SU-DHL-6 (cell line): ENCODE data around the gene TRPV4.

Source experiments
- H2AFZ ChIP-seq: fragments of 200-600 bp; sonication (generic); 2 replicates; pipeline ENCODE4 v1.6.1; 2014; ENCODE audit warnings: low read depth, mild to moderate bottlenecking, moderate library complexity, mixed read lengths, antibody characterized with exemption, low read length; ENCODE audit not compliant: severe bottlenecking
- H3F3A ChIP-seq: fragments of 200-600 bp; shearing (Covaris generic); 2 replicates; pipeline ENCODE4 v1.6.0; 2016; ENCODE audit warnings: antibody characterized with exemption, mild to moderate bottlenecking; ENCODE audit not compliant: insufficient read depth
- H3K27ac ChIP-seq: fragments of 200-600 bp; sonication (generic); 2 replicates; pipeline ENCODE4 v1.5.1; 2016; ENCODE audit warnings: low read depth, mild to moderate bottlenecking, low read length, moderate library complexity, mixed read lengths
- H3K27me3 ChIP-seq: fragments of 200-600 bp; sonication (generic), shearing (Covaris generic); 2 replicates; pipeline ENCODE4 v1.6.0; 2014; ENCODE audit warnings: mild to moderate bottlenecking, low read length
- H3K36me3 ChIP-seq: fragments of 200-600 bp; sonication (generic); 2 replicates; pipeline ENCODE4 v1.6.1; 2014; ENCODE audit warnings: mild to moderate bottlenecking, low read length, mixed read lengths
- H3K4me2 ChIP-seq: fragments of 300-600, 200-600 bp; shearing (Covaris generic), sonication (generic); 2 replicates; pipeline ENCODE4 v1.6.0; 2014; ENCODE audit warnings: low read length, low read depth, mild to moderate bottlenecking; ENCODE audit not compliant: poor library complexity, severe bottlenecking
- H3K4me3 ChIP-seq: fragments of 200-600 bp; sonication (generic); 2 replicates; pipeline ENCODE4 v1.5.1; 2014; ENCODE audit warnings: antibody characterized with exemption, low read length, mild to moderate bottlenecking, mixed read lengths; ENCODE audit not compliant: insufficient read depth, poor library complexity, severe bottlenecking
- H3K79me2 ChIP-seq: fragments of 200-600 bp; sonication (generic); 2 replicates; pipeline ENCODE4 v1.6.1; 2014; ENCODE audit warnings: mild to moderate bottlenecking, low read length, moderate library complexity; ENCODE audit not compliant: insufficient read depth
- H3K9ac ChIP-seq: fragments of 200-600 bp; sonication (generic); 2 replicates; pipeline ENCODE4 v1.7.0; 2014; ENCODE audit warnings: mild to moderate bottlenecking, low read length
- H3K9me2 ChIP-seq: fragments of 200-600 bp; sonication (generic); replicated peaks from 2 replicates; pipeline ENCODE4 v1.6.1; 2014; ENCODE audit warnings: low read length; ENCODE audit not compliant: insufficient read depth
- H3K9me3 ChIP-seq: fragments of 200-600 bp; sonication (generic); 2 replicates; pipeline ENCODE4 v1.6.1; 2014; ENCODE audit warnings: low read length, mixed read lengths; ENCODE audit not compliant: insufficient read depth
- H4K20me1 ChIP-seq: fragments of 200-600 bp; sonication (generic); 2 replicates; pipeline ENCODE4 v1.6.1; 2014; ENCODE audit warnings: low read depth, mild to moderate bottlenecking, antibody characterized with exemption, low read length, moderate library complexity, mixed read lengths
- EZH2phosphoT487 ChIP-seq: fragments of 200-600 bp; sonication (generic), shearing (Covaris generic); conservative IDR thresholded peaks from 2 replicates; pipeline ENCODE4 v1.6.1; 2018; ENCODE audit warnings: mild to moderate bottlenecking, antibody characterized with exemption, low read length, moderate library complexity, mixed read lengths
- TF ChIP-seq, protein P1 (sequence below): fragments of 200-600 bp; sonication (generic); IDR thresholded peaks from one replicate; pipeline ENCODE4 v1.5.1; 2017; ENCODE audit warnings: antibody characterized with exemption, mild to moderate bottlenecking, low read length, moderate library complexity; ENCODE audit not compliant: insufficient read depth, poor library complexity, severe bottlenecking

The TRPV4 gene

DNA sequence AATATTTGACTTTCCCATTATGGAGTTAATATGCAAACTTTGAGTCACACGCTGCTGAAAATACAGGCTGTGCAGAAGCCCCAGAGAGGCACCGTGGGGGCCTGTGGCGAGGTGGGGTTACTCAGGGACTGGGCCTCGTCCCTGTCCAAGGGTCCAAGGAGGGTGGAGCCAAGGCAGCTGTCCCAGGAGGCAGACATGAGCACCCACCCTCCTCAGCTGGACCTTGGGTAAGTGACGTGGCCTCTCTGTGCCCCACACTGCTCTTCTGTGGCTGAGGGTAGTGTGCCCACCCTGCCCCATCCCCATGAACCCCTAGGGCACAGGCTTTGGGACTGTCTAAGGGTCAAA, 80.2 kb downstream of the TRPV4 start:
- no peak overlapping the region for H3K27ac ChIP-seq
- H3K9ac ChIP-seq: no peak overlapping the region
- H3K27me3 ChIP-seq: no peaks in the 10 kb centered on the region
- 0 out of 2 replicates have a peak, but pooled peaks cover 4% of the 10 kb centered on the region for H3K9me3 ChIP-seq
- H3K4me2 ChIP-seq: no peak overlapping the region
- H3F3A ChIP-seq: no peaks in the 10 kb centered on the region
- no peak overlapping the region for H3K4me3 ChIP-seq
- H4K20me1 ChIP-seq: no peaks in the 10 kb centered on the region
- no peaks in the 10 kb centered on the region for H3K9me2 ChIP-seq
- no peak overlapping the region for H2AFZ ChIP-seq
- no peaks in the 10 kb centered on the region for H3K79me2 ChIP-seq
- TF ChIP-seq, protein P1, sequence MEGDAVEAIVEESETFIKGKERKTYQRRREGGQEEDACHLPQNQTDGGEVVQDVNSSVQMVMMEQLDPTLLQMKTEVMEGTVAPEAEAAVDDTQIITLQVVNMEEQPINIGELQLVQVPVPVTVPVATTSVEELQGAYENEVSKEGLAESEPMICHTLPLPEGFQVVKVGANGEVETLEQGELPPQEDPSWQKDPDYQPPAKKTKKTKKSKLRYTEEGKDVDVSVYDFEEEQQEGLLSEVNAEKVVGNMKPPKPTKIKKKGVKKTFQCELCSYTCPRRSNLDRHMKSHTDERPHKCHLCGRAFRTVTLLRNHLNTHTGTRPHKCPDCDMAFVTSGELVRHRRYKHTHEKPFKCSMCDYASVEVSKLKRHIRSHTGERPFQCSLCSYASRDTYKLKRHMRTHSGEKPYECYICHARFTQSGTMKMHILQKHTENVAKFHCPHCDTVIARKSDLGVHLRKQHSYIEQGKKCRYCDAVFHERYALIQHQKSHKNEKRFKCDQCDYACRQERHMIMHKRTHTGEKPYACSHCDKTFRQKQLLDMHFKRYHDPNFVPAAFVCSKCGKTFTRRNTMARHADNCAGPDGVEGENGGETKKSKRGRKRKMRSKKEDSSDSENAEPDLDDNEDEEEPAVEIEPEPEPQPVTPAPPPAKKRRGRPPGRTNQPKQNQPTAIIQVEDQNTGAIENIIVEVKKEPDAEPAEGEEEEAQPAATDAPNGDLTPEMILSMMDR: no peak
- TF ChIP-seq EZH2phosphoT487: no peak
- H3K36me3 ChIP-seq: no peaks in the 10 kb centered on the region

DNA sequence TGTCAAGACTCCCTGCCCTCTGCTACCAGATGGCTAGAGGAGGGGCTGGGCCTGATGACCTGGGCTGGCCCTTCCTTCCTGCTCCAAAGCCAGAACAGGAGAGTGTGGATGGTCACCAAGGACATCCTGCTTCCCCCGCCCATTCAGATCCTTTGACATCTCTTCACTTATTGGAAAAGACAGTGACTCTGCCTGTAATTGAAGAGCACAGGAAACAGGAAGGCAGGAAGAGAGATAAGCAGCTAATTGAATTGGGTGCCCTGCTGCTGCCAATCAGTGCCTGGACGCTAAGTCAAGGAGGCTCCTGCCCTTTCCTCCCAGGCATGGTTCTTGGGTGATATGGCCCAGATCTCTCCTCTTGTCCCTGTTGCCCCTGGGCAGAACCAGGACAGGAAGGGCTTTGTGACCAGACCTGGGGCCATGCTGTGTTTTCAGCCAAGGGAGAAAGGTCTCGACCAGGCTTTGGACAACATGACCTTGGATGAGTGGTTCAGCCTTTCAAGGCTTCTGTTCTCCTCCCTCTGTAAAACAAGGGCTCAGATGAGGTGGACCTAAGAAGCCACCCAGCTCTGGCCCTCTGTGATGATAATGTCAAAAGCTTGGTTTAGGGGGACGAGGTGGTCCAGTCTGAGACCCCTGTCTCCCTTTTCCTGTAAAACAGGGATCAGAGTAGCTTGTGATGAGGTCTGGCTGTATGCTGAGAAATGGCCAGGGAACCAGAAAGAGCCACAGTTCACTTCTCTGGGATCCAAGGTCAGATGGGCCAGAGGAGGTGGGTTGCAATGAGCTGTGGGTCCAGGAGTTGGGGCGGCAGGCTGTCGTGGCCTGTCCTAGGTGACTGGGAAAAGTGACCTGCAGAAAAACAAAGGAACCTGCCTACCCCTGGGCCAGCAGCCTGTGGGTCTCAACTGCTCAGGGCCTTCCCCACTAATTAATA, 80.8 kb downstream of the TRPV4 start:
- no peak overlapping the region for H3K9ac ChIP-seq
- H3K4me2 ChIP-seq: no peak overlapping the region
- TF ChIP-seq, protein P1: no peak
- no peak for TF ChIP-seq EZH2phosphoT487
- H4K20me1 ChIP-seq: no peaks in the 10 kb centered on the region
- no peaks in the 10 kb centered on the region for H3K9me2 ChIP-seq
- no peak overlapping the region for H3K4me3 ChIP-seq
- H3K9me3 ChIP-seq: 0 out of 2 replicates have a peak, but pooled peaks cover 4% of the 10 kb centered on the region
- no peaks in the 10 kb centered on the region for H3K79me2 ChIP-seq
- no peak overlapping the region for H2AFZ ChIP-seq
- H3K27ac ChIP-seq: no peak overlapping the region
- no peaks in the 10 kb centered on the region for H3K36me3 ChIP-seq
- H3F3A ChIP-seq: no peaks in the 10 kb centered on the region
- H3K27me3 ChIP-seq: no peaks in the 10 kb centered on the region

DNA sequence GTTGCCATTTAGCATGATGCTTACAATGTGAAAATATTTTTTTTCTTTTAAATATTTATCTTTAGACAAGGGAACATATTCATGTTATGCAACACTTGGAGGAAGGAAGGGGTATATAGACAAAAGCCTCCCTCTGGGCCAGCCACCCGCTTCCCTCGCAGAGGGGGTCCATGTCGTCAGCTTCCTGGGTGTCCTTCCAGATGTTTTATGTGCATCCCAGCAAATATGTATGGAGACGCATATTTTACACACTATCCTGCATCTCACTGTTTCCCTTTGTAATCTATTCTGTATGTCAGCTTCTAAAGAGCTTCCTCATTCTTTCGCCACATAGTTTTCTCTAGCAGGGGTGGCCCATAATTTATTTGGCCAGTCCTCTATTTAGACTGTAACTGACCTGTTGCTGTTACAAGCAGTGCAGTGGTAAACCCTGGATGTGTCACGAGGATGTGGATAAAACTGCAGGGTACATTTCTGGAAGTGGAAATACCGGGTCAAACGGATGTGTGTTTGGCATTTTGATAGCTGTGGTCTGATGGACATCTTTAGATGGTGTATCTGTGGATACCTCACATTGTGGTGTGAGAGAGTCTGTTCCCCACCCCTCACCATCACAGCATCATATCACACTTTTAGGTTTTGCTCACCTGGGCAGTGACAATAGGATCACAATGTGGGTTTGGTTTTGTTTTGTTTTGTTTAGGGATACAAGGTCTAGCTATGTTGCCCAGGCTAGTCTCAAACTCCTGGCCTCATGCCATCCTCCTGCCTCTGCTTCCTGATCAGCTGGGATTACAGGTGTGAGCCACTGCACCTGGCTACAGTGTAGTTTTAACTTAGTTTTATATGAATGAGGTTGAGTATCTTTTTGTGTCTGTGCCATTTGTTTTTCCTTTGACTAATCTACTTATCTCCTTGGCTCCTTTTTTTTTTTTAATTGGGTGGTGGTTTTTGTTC, 87.9 kb downstream of the TRPV4 start:
- Histone ChIP-seq H3K4me2 (no peak overlapping the region), H3K36me3 (no peaks in the 10 kb centered on the region), H3K79me2 (no peaks in the 10 kb centered on the region), H3K9ac (no peak overlapping the region), H3K9me3 (no peaks in the 10 kb centered on the region), H3K27ac (no peak overlapping the region), H3K9me2 (no peaks in the 10 kb centered on the region), H2AFZ (no peak overlapping the region), H3F3A (no peaks in the 10 kb centered on the region), H4K20me1 (no peaks in the 10 kb centered on the region), H3K27me3 (no peaks in the 10 kb centered on the region), H3K4me3 (no peak overlapping the region)
- TF ChIP-seq, protein P1: no peak
- TF ChIP-seq EZH2phosphoT487: no peak
